Measurements from ENCODE around the gene KDM4D.
"Not testable (repeated sequence)": the region's sequence is repeated elsewhere in the genome, so short reads cannot be mapped to it uniquely, and the experiment has no call there.

Gene KDM4D

GRCh38 chr11:95025594-95025993, 52.1 kb downstream of the KDM4D start:
- DNase-seq (ENCODE audit: low read depth in 1 of 2, low spot score in 1 of 2): not testable (repeated sequence)

DNA sequence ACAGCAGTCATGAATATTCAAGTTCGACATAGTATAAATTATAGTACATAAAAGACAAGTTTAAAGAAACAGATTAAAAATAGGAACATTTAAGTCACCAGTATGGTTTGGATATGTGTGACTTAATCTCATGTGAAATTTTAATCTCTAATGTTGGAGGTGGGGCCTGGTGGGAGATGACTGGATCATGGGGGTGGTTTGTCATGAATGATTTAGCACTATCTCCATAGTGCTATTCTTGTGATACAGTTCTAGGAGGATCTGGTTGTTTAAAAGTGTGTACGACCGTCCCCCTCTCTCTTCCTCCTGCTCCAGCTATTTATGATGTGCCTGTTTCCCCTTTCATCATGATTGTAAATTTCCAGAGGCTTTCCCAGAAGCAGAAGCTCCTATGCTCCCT, 54.8 kb downstream of the KDM4D start:
- DNase-seq (ENCODE audit: low read depth in 1 of 2, low spot score in 1 of 2): no peak

- no peak for DNase-seq (ENCODE audit: low read depth in 1 of 2, low spot score in 1 of 2)
Observed at GRCh38 chr11:95033051-95033450, 59.5 kb downstream of the KDM4D start.

DNA sequence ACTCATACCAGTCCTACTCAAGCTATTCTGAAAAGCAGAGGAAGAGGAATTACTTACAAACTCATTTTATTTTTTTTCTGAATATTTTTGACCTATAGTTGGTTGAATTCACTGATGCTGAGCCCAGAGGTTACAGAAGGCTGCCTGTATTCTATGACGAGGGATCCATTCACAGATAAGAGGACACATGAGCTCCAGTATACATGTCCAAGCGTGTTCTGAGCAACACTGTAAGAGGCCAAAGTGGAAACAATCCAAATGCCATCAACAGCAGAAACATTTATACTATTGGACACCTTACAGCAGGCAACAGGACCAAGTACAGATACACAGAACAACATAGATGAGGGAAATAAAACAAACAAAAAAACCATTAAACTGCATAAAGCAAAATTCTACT, 61.8 kb downstream of the KDM4D start:
- DNase-seq (ENCODE audit: low read depth in 1 of 2, low spot score in 1 of 2): no peak

DNA sequence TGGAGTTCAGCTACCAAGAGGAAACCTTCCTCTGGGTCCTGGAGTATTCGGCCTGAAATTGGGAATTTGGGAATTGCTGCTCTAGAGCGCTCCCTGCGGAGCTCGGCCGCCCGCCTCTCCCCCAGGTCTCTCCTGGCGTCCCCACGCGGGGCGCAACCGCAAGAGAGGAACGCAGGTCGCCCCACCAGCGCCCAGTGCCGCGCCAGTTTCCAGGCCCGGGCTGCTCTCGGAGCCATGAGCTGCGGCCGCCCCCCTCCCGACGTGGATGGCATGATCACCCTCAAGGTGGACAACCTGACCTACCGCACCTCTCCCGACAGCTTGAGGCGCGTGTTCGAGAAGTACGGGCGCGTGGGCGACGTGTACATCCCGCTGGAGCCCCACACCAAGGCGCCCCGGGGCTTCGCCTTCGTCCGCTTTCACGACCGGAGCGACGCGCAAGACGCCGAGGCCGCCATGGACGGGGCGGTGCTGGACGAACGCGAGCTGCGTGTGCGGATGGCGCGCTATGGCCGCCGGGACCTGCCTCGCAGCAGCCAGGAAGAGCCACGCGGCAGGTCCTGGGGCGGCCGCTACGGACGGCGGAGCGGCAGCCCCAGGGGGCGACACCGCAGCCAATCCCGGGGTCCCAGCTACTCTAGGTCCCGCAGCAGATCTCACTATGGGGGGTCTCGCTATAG, 64.0 kb downstream of the KDM4D start:
- not testable (repeated sequence) for DNase-seq (ENCODE audit: low read depth in 1 of 2, low spot score in 1 of 2)

DNA sequence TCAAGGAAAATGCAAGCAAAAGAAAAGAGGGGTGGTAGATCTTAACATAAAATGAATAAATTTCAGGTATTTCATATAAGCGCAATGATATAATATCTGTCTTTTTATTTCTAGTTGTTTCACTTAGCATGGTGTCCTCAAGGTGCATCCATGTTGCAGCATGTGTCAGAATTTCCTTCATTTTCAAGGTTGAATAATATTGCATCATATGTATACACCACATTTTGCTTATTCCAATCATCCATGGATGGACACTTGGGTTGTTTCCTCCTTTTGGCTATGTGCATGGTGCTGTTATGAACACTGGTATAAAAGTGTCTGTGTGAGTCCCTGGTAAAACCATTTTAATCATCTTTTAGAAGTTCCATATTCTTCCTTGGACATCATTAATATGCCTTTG, 68.7 kb downstream of the KDM4D start:
- no peak for DNase-seq (ENCODE audit: low read depth in 1 of 2, low spot score in 1 of 2)

DNA sequence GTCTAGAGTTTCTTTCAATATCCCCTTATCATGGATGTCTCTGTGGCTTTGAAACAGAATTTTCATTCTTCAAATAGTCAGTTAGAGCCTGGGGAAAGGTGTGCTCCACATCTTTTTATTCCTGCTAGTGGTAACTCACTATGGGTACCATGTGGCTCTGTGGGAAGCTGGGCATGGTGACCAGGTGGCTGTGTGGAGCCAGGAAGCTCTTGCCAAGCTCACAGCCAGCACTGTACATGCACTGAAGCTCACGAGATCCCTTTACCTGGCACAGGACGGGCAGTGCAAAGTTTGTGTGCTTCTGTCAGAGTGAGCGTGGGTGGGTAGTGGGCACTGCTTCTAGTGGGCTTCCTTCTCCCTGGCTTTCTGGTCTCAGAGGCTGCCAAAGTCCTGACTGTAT, 69.4 kb downstream of the KDM4D start:
- no peak for DNase-seq (ENCODE audit: low read depth in 1 of 2, low spot score in 1 of 2)

GRCh38 chr11:95044010-95044409, 70.5 kb downstream of the KDM4D start:
- no peak for DNase-seq (ENCODE audit: low read depth in 1 of 2, low spot score in 1 of 2)

DNA sequence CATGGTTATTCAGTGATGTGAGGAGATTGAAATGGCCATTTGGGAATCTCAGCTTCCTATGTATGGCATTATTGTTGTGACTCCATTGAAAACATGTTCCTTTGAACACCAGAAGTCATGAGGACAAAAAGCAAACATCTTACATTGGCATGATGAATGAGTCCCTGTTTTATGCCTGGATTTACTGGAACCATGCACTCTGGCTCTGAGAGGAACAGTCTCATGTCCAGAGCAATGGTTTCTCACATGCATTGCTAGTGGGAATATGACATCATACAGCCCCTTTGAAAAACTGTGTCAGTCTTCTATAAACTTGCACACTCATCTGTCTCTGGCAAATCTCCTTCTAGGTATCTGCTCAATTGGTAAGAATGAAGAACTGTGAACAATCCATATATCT, 72.3 kb downstream of the KDM4D start:
- DNase-seq (ENCODE audit: low read depth in 1 of 2, low spot score in 1 of 2): no peak
